ENCODE data around the gene FILIP1.

Gene FILIP1

DNA sequence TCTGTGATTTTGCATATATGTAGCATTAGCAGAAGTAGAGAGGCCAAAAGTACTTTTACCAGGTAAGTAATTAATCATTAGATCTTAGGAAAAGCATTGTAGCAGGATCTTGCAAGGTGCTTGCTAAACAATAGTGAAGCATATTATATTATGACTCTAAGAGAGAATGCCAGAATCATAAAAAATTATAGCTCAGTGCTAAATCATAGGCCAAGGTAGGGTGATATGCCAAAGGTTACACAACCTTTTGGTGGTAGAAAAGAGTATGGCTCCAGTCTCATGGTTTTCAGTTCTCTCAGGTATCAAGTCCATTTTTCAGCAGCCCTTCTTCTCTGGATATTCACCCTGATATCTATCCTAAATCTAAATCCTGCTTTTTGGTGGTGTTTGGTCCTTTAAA, 192.1 kb downstream of the FILIP1 start:
- Histone ChIP-seq H2AFZ (ENCODE audit: insufficient read depth, low read length, poor library complexity) (no peak overlapping the region), H2AK5ac (ENCODE audit: low read length) (no peak overlapping the region), H3K23ac (ENCODE audit: low read length) (no peak overlapping the region), H3K4ac (ENCODE audit: low read depth, low read length) (no peak overlapping the region), H3K18ac (ENCODE audit: low read length) (no peak overlapping the region), H3K36me3 (ENCODE audit: control insufficient read depth in 1 of 2, insufficient read depth in 2 of 2, low read length in 2 of 2) (no peaks in the 10 kb centered on the region), H3K4me1 (ENCODE audit: control insufficient read depth in 1 of 2, insufficient read depth in 2 of 2, low read length in 2 of 2) (no peaks in the 10 kb centered on the region), H3K4me2 (ENCODE audit: low read length) (no peak overlapping the region), H3K27me3 (ENCODE audit: insufficient read depth, low read length) (no peaks in the 10 kb centered on the region), H2BK12ac (ENCODE audit: low read length) (no peak overlapping the region), H3K4me3 (ENCODE audit: low read depth, low read length) (no peak overlapping the region), H3K79me2 (ENCODE audit: control insufficient read depth, insufficient read depth, low read length, poor library complexity) (no peaks in the 10 kb centered on the region), H3K9me3 (ENCODE audit: insufficient read depth, low read depth, low read length) (no peaks in the 10 kb centered on the region), H3K79me1 (ENCODE audit: low read length) (no peaks in the 10 kb centered on the region), H4K12ac (ENCODE audit: low read depth, low read length) (no peak overlapping the region), H2BK120ac (ENCODE audit: insufficient read depth, low read length, poor library complexity) (no peak overlapping the region), H3K9ac (ENCODE audit: low read length) (no peak overlapping the region), H2BK5ac (ENCODE audit: low read depth, low read length, poor library complexity) (no peak overlapping the region), H3K27ac (ENCODE audit: low read depth, low read length) (no peak overlapping the region), H3K14ac (ENCODE audit: low read length) (no peak overlapping the region), H4K91ac (ENCODE audit: low read depth, low read length) (no peak overlapping the region), H4K8ac (ENCODE audit: low read depth, low read length) (no peak overlapping the region)
- no peak for DNase-seq

DNA sequence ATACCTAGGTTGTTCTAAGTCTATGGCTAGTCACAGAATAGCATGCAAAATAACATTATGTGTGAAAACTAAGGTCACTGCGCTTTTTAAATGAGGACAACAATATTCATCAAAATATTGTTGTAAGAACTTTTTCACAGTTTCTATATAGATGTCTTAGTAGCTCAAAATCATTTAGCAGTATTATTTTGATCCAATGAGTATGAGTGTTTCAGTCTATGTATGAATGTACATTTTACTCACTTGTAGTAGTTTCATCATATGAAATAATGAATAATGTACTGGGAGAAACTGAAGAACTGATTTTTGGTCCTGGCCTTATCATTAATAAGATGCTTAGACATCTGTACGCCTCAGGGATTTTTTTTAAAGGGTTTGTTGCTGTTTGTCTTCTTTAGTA, 192.5 kb downstream of the FILIP1 start:
- H3K18ac ChIP-seq (ENCODE audit: low read length) = no peak overlapping the region
- no peak overlapping the region for H3K14ac ChIP-seq (ENCODE audit: low read length)
- H3K4me3 ChIP-seq (ENCODE audit: low read depth, low read length) = no peak overlapping the region
- no peaks in the 10 kb centered on the region for H3K27me3 ChIP-seq (ENCODE audit: insufficient read depth, low read length)
- H2BK12ac ChIP-seq (ENCODE audit: low read length) = no peak overlapping the region
- H3K36me3 ChIP-seq (ENCODE audit: control insufficient read depth in 1 of 2, insufficient read depth in 2 of 2, low read length in 2 of 2) = no peaks in the 10 kb centered on the region
- H3K9me3 ChIP-seq (ENCODE audit: insufficient read depth, low read depth, low read length) = no peaks in the 10 kb centered on the region
- H2BK5ac ChIP-seq (ENCODE audit: low read depth, low read length, poor library complexity) = no peak overlapping the region
- no peak for DNase-seq
- H3K4ac ChIP-seq (ENCODE audit: low read depth, low read length) = no peak overlapping the region
- no peak overlapping the region for H3K4me2 ChIP-seq (ENCODE audit: low read length)
- H4K8ac ChIP-seq (ENCODE audit: low read depth, low read length) = no peak overlapping the region
- no peak overlapping the region for H3K23ac ChIP-seq (ENCODE audit: low read length)
- H2BK120ac ChIP-seq (ENCODE audit: insufficient read depth, low read length, poor library complexity) = no peak overlapping the region
- no peak overlapping the region for H4K12ac ChIP-seq (ENCODE audit: low read depth, low read length)
- H4K91ac ChIP-seq (ENCODE audit: low read depth, low read length) = no peak overlapping the region
- H3K27ac ChIP-seq (ENCODE audit: low read depth, low read length) = no peak overlapping the region
- WGBS (ENCODE audit: extremely low coverage, insufficient coverage, insufficient read length) = no CpG with 5 or more reads among the region's 2 CpGs
- H2AK5ac ChIP-seq (ENCODE audit: low read length) = no peak overlapping the region
- H3K79me2 ChIP-seq (ENCODE audit: control insufficient read depth, insufficient read depth, low read length, poor library complexity) = no peaks in the 10 kb centered on the region
- H3K4me1 ChIP-seq (ENCODE audit: control insufficient read depth in 1 of 2, insufficient read depth in 2 of 2, low read length in 2 of 2) = no peaks in the 10 kb centered on the region
- H3K9ac ChIP-seq (ENCODE audit: low read length) = no peak overlapping the region
- no peaks in the 10 kb centered on the region for H3K79me1 ChIP-seq (ENCODE audit: low read length)
- H2AFZ ChIP-seq (ENCODE audit: insufficient read depth, low read length, poor library complexity) = no peak overlapping the region

DNA sequence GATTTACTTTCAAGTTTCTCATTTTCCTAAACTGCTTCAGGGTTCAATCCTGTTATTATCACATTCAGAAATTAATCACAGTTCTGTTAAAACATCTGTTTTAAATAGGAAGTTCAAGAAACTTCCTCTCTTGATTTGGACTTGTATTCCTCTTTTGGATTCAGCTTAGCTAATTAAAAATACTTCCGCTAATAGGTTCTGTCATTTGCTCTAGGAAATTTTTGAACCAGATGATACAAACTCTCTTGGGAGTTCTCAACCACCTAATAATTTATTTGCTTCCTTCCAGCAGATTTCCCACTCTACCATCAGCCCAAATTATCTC, 193.1 kb downstream of the FILIP1 start:
- WGBS (ENCODE audit: extremely low coverage, insufficient coverage, insufficient read length) = no CpG with 5 or more reads among the region's 1 CpG
- H2AFZ ChIP-seq (ENCODE audit: insufficient read depth, low read length, poor library complexity) = no peak overlapping the region
- no peaks in the 10 kb centered on the region for H3K4me1 ChIP-seq (ENCODE audit: control insufficient read depth in 1 of 2, insufficient read depth in 2 of 2, low read length in 2 of 2)
- no peaks in the 10 kb centered on the region for H3K9me3 ChIP-seq (ENCODE audit: insufficient read depth, low read depth, low read length)
- no peak overlapping the region for H3K9ac ChIP-seq (ENCODE audit: low read length)
- H2AK5ac ChIP-seq (ENCODE audit: low read length) = no peak overlapping the region
- no peak overlapping the region for H3K18ac ChIP-seq (ENCODE audit: low read length)
- H3K4me3 ChIP-seq (ENCODE audit: low read depth, low read length) = no peak overlapping the region
- H3K79me2 ChIP-seq (ENCODE audit: control insufficient read depth, insufficient read depth, low read length, poor library complexity) = no peaks in the 10 kb centered on the region
- no peak overlapping the region for H3K27ac ChIP-seq (ENCODE audit: low read depth, low read length)
- no peaks in the 10 kb centered on the region for H3K27me3 ChIP-seq (ENCODE audit: insufficient read depth, low read length)
- no peak overlapping the region for H3K4me2 ChIP-seq (ENCODE audit: low read length)
- no peak overlapping the region for H2BK5ac ChIP-seq (ENCODE audit: low read depth, low read length, poor library complexity)
- H3K4ac ChIP-seq (ENCODE audit: low read depth, low read length) = no peak overlapping the region
- DNase-seq = no peak
- H3K36me3 ChIP-seq (ENCODE audit: control insufficient read depth in 1 of 2, insufficient read depth in 2 of 2, low read length in 2 of 2) = no peaks in the 10 kb centered on the region
- no peaks in the 10 kb centered on the region for H3K79me1 ChIP-seq (ENCODE audit: low read length)
- H2BK120ac ChIP-seq (ENCODE audit: insufficient read depth, low read length, poor library complexity) = no peak overlapping the region
- H4K91ac ChIP-seq (ENCODE audit: low read depth, low read length) = no peak overlapping the region
- H2BK12ac ChIP-seq (ENCODE audit: low read length) = no peak overlapping the region
- no peak overlapping the region for H3K23ac ChIP-seq (ENCODE audit: low read length)
- no peak overlapping the region for H4K12ac ChIP-seq (ENCODE audit: low read depth, low read length)
- no peak overlapping the region for H3K14ac ChIP-seq (ENCODE audit: low read length)
- no peak overlapping the region for H4K8ac ChIP-seq (ENCODE audit: low read depth, low read length)

DNA sequence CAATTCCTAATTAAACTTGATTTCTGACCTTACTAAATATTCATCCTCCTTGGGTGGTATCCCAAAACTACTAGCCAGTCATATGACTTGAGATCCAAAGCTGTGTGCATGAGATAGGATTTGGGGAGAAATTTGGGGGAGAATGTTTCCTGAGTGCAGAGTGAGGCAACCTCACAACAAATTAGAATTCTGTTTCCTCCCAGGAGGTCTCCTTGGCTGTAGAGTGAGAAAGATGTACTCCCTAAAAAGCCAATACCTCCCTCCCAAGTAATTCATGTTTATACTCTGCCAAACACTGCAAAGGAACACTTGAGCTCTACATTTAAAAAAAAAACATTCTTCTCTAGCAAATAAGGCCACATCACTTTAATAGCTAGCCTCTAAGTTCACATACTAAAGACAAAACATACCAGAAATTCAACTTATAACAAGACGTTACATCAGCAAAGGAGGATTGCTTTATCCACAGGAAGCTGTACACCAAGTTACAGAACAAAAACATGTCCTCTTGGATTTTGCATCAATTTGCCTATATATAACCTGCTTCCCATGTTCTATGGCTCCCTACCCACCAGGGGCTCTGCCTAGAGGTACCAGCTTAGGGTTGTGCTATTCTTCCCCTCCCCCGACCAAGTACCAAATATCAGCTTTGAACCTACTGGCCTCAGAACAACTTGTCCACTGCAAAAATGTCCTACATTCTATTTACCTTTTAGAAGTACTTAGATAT, 193.6 kb downstream of the FILIP1 start:
- Histone ChIP-seq H3K23ac (ENCODE audit: low read length) (no peak overlapping the region), H3K27ac (ENCODE audit: low read depth, low read length) (no peak overlapping the region), H4K91ac (ENCODE audit: low read depth, low read length) (no peak overlapping the region), H3K18ac (ENCODE audit: low read length) (no peak overlapping the region), H3K79me1 (ENCODE audit: low read length) (no peaks in the 10 kb centered on the region), H3K4ac (ENCODE audit: low read depth, low read length) (no peak overlapping the region), H3K9me3 (ENCODE audit: insufficient read depth, low read depth, low read length) (no peaks in the 10 kb centered on the region), H2BK12ac (ENCODE audit: low read length) (no peak overlapping the region), H4K12ac (ENCODE audit: low read depth, low read length) (no peak overlapping the region), H2BK120ac (ENCODE audit: insufficient read depth, low read length, poor library complexity) (no peak overlapping the region), H3K4me3 (ENCODE audit: low read depth, low read length) (no peak overlapping the region), H2AK5ac (ENCODE audit: low read length) (no peak overlapping the region), H2BK5ac (ENCODE audit: low read depth, low read length, poor library complexity) (no peak overlapping the region), H3K14ac (ENCODE audit: low read length) (no peak overlapping the region), H3K4me1 (ENCODE audit: control insufficient read depth in 1 of 2, insufficient read depth in 2 of 2, low read length in 2 of 2) (no peaks in the 10 kb centered on the region), H3K79me2 (ENCODE audit: control insufficient read depth, insufficient read depth, low read length, poor library complexity) (no peaks in the 10 kb centered on the region), H3K27me3 (ENCODE audit: insufficient read depth, low read length) (no peaks in the 10 kb centered on the region), H3K36me3 (ENCODE audit: control insufficient read depth in 1 of 2, insufficient read depth in 2 of 2, low read length in 2 of 2) (no peaks in the 10 kb centered on the region), H4K8ac (ENCODE audit: low read depth, low read length) (no peak overlapping the region), H3K9ac (ENCODE audit: low read length) (no peak overlapping the region), H2AFZ (ENCODE audit: insufficient read depth, low read length, poor library complexity) (no peak overlapping the region), H3K4me2 (ENCODE audit: low read length) (no peak overlapping the region)
- no peak for DNase-seq
- no CpG with 5 or more reads among the region's 2 CpGs for WGBS (ENCODE audit: extremely low coverage, insufficient coverage, insufficient read length)
